Endometrial microvascular endothelial cells (primary cell): ENCODE data around the gene TMEM132D. TPM values are rescaled to one million over a fixed set of nuclear protein-coding genes. Genes with fewer than 3 reads are reported as not detected.

ENCODE experiments used
- in situ Hi-C: cut with HindIII; loops from 2 replicates; pipeline ENCODE4 v1.10.0; 2017; ENCODE audit warnings: low sequenced_read_pairs, low pct_unique_long_range_greater_than_20kb; ENCODE audit errors: inconsistent ontology term
- total RNA-seq: library from RNA; depleted of rRNA; stranded (reverse); fragments of >200 nt; gene quantifications from one replicate; pipeline ENCODE4 v1.2.3, GENCODE V29; 2015; ENCODE audit errors: inconsistent ontology term

Gene TMEM132D
- total RNA-seq, 1 donor from 2014 or later: not detected

DNA sequence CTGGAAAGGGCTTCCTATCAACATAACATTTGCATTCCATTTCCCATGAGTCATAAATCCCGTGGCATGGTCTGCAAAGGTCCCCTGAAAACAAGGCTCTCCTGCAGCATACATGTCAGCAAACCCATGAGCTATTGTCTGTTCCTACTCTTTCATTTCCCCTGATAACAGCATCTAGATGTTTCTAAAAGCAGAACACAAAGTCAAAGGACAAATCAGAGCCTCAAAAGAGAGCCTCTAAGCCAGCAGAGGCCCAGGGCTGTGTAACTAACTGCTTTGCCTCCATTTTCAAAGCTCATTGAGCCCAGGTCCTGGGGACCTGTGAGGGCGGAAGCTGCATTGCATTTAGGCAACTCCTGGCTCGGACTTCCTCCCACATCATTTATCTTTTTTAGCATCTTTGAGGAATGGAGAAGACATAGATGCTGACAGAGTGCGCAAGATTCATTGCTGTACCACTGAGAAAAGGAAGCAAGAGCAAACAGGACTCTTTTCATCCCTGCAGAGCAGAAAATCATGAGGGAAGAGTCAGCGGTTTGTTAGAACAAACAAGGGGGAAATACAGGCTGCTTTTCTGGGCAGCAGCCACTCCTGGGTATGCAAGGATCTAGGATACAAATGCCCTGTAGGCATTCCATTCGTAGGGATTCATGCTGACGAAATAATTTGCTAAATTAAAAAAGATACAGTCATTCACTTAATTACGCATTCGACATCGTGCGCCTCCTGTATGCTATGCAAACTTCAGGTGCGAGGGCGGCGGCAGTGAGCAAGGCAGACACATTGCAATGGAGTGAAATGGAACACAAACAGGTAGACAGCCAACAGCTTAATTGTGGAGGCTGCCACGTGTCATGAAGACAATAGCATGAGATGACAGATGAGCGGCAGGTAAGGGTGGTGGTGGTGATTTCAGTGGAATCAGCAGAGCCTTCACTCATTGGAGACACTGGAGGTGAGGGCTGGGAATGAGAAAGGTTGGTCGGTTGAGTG lies 131.0 kb downstream of the TMEM132D start:
- in situ Hi-C loops: no loop called here

DNA sequence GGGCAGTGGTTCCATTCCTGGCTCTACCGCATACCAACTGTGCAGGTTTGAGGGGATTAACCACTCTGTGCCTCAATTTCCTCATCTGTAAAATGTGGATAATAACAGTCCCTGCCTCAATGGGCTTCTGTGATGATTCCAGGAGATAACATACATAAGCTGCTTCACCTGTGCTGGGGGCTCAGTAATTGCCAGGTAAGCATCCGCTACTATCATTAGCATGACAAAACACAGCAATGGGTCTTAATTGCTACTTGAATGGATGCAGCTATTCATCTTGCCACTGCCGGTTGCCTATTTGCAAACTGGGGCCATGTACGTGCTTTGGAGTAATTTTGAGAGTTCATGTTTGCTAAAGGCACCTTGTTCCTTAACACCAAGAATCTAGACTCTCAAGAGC lies 132.6 kb downstream of the TMEM132D start:
- in situ Hi-C loops: no loop called here

DNA sequence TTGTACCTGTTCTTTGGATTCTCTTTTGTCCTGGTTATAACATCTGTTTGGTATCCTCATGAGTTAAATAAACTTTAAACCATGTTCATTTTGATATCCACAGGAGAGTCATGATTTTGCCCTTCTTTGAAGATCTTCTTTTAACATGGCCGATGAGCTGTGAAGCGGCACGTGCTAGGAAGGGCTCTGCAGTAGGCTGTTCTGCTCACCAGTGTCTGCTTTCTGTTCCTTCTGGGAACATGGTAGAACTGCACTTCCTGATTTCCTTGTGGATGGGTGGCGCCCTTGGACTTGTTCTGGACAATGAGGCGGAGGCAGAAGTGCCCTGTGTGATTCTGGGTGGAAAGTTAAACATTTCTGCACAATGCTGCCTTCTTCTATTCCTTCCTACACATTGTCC lies 138.1 kb downstream of the TMEM132D start:
- in situ Hi-C loops: no loop called here

DNA sequence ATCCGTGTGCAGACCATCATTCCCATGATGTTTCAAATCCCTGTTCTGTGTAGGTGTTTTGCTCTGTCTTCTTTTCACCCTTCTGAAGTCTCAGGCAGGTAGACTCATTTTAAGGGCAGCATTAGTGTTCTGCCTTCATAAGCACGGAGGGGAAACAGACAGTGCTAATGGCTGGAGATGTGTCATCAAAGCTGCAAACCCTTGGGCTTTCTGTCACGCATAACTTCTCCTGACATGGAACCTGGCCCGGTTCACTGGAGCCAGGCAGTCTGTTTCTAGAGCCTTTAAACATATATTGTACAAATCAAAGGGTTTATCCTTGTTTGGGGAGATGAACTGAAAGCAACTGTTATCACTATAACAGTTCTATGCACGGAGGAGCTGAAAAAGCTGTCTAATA lies 141.4 kb downstream of the TMEM132D start:
- in situ Hi-C loops: no loop called here

DNA sequence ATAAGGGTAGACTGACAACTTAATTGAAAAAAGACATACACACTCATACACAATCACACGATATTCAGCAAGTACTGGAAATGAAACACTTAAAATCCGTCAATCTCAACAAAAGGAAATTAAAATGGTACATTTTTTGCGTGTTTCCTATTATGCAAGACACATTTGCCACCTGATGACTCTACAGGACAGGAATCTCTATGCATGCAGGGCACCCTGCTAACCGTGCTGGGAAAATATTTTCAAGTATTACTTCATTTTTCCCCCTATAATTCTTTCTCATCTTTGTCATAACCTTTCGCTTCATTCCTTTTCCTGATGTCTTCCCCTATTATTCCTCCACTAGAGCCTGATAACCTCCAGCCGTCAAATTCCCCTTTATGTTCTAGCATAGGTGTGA lies 150.2 kb downstream of the TMEM132D start:
- in situ Hi-C loops: no loop called here

DNA sequence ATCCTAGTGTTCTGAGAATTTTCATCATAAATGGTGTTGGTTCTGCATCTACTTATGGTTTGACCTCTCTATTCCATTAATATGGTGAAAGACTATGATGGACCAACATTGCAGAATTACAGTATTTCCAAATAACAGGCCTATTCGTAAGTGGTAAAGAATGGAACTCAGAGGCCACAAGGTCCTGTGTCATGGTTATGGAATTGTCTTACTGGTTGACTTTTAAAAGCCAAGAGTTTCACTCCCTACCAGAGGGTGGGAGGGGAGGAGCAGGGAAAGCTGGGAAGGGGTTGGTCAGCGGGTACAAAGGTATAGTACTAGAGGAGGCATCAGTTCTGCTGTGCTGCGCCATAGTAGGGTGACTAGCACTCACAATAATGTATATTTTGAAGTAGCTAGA lies 153.4 kb downstream of the TMEM132D start:
- in situ Hi-C loops: no loop called here

DNA sequence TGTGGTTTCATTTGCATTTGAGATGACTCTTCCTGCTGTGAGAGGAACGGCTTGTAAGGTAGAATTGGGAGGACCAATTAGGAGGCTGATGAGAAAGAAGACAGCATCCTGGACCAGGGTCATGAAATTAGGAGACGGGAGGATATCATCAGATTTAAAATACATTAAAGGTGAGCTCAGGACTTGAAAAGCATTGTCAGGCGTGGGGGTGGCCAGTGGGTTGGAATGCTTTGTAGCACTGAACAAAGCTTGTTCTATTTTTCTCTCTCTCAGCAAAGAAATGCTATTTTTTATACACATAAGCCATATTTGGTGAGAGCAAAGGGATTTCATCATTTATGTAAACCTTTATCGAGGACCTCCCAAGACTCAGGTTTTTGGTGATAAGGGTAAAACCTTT lies 157.5 kb downstream of the TMEM132D start:
- in situ Hi-C loops: no loop called here

DNA sequence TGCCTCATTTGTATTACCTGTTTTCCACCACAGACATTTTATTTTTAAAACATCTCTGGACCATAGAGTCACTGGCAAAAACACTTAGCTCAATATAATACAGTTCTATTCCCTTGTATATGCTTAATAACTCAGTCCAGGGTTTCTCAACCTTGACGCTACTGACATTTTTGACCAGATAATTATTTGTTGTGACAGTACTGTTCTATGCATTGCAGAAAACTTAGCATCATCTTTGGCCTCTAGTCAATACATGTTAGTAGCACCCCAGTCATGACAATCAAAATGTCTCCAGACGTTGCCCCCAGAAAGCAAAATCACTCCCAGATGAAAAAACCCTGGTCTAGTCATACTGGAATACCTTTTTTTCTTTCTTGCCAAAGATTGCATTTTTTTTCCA lies 174.7 kb downstream of the TMEM132D start:
- in situ Hi-C loops: no loop called here

DNA sequence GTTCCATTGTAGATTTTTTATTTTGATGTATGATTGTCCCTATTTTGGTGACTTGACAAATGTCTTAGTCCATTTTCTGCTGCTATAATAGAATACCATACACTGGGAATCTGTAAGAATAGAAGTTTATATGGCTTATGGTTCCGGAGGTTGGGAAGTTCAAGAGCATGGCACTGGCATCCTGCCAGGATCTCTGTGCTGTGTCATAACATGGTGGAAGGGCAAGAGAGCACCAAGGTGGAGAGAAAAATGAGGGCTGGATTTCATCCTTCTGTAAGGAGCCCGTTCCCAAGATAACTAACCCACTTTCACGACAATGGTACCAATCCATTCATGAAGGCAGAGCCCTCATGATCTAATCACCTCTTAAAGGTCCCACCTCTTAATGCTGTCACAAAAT lies 176.7 kb downstream of the TMEM132D start:
- in situ Hi-C loops: no loop called here

DNA sequence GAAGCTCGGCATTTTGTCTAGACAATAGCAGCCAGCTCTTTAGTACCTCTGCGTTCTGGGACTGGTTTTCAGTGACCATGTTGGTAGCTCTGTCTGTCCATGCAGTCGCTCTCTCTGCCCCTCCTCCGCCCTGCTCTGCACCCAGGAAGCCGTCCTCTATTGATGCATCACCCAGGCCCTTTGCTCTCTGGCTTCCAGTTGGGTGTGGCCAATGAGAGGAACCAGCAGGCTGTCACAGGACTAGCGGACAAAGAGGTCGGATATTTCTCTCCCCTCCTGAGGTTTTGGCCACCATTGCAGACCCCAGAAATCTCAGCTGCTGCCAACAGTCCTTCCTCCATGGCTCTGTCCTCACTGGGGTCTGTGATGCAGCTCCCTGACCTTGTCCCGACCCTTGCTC lies 180.6 kb downstream of the TMEM132D start:
- in situ Hi-C loops: no loop called here

DNA sequence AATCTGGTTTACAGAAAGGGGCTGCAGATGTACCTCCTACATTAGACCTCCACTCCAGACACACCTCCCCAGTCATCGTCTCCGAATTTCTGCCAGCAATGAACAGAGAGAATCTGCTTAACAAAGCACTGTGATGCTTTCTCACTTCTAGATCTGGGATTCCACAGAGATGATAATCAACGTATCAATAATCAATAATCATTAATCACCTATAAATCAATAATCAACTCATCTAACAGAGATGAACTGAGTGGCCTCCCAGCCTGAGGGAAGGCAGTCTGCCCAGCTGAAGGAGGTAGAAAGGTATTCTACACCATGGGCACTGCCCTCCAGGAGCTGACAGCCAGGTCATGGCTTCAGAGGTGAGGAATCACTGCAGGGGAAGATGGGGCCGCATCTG lies 183.2 kb downstream of the TMEM132D start:
- in situ Hi-C loops: no loop called here

DNA sequence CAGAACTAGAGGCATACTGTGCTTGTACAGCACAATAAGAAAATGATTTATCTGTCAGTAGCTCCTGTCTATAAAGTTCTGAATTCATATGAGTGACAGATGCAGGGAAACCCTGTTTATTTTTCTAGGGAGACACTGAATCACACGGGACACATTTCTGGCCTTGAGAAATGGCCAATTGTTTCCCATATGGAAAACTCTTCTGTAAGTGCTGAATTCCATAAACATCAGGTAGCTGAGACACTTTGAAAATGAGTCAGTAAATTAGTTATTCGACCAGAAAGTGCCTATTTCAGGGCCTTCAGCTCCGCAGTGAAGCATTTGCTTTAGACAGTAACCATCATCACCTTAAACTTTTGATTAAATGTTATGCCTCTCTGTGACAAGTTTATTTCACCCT lies 184.4 kb downstream of the TMEM132D start:
- in situ Hi-C loops: no loop called here

DNA sequence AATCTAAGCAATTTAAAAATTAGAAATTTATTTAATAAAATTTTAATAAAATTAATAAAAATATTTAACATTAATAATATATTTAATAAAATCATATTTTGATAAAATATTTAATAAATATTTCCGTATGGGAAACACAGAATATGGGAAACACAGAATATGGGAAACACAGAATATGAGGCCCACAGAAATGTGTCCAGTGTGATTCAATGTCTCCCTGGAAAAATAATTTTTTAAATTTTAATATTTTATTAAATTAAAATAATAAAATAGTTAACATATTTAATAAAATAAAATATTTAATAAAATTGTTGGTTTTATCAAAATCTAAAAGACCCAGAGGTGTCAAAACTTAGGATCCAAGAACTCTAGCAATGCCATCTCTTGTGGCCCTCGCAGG lies 186.4 kb downstream of the TMEM132D start:
- in situ Hi-C loops: no loop called here

DNA sequence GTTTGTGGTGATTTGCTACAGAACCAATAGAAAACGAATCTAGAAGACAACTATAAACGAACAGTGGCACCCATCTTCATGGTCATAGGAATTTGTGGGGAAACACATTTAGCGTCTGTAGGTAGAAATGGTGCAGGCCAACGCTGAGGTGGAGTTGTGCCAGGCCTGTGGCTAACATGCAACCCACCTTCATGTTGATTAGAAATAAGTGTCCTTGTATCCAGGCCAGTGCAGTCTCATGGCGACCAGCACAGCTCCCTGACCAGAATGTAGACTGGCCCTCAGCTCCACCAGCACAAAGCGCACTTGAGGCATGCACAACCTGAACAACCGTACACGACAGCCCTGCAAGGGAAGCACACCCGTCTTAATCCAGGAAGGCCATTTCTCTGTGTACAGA lies 187.0 kb downstream of the TMEM132D start:
- in situ Hi-C loops: no loop called here

DNA sequence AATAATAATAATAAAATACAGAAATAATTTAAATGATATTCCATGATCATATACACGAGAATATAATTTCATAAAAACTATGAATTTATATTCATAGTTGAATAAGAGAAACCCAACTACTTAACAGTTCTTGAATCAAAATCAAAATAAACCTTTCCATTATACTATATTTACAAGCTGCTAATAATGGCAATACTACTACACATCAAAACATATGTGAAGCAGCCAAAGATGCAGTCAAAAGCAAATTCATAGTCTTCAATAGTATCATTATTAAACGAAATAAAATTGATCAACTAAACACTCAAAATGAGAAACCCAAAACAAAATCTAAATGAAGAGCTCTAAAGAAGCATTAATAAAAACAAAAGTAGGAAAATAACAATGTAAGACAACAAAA lies 197.1 kb downstream of the TMEM132D start:
- in situ Hi-C loops: no loop called here

DNA sequence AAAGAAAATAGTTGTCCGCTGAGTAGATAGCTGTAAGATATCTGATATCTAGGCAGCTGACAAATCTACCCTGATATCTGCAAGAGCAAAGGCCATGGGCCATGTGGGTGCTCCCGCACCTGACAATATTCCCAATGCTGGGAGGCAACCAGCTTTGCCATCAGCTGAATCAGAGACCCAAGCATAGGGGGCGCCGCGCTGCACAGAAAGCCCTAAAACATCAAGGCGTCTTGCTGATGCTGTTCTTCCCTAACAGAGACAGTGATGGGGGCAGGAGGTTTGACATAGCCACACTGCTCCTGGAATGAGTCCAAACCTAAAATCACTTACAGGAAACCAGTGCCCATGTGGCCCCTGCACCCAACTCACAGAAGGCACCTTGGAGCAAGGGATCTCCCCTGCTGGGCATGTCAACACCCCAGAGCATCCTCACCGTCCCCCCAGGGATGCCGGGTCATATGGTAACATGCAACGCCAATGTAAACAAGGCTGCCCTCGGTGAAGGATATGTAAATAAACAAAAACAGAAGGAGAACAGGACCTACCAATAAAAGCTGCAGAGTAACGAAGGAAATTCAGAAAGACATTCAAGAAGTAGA lies 199.5 kb downstream of the TMEM132D start:
- in situ Hi-C loops: no loop called here

DNA sequence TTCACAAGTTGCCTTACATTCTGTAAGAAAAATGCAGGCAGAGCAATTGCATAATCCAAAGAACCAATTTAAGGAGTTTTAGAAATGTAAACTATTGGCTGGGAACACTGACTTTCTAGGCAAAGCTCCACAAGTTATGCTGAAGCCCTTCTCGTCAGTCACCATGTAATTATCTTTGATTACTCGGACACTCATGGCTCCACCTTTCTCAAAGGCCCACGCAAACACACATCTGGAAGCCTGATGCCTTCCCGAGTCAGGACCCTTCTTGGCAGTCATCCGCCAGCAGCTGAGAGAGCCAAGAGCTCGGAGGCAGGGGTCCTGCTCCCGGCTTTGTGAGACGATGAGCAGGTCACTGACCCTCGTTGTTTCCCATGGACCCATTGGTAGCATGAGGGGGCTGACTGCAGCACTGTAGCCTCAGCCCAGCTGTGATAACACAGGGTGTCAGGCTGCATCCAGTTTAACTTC lies 202.2 kb downstream of the TMEM132D start:
- in situ Hi-C loops: no loop called here

DNA sequence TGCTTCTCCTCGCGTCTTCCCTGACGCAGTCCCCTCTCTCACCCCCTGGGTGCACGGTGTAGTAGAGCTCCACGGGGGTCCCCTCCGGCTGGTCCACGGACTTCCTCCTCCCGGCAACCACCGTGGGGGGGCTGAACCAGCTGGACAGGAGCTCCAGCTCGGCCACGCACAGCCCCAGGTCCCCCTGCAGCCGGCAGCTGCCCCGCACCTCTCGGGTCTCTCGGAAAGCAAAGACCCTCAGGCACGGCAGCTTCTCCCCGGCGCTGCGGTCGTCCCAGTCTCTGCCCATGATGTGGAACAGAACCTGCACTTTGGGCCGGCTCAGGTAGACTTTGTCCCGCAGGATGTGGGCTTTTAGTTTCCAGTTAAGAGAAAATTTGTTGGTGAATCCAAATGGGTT lies 203.8 kb downstream of the TMEM132D start:
- in situ Hi-C loops: no loop called here

DNA sequence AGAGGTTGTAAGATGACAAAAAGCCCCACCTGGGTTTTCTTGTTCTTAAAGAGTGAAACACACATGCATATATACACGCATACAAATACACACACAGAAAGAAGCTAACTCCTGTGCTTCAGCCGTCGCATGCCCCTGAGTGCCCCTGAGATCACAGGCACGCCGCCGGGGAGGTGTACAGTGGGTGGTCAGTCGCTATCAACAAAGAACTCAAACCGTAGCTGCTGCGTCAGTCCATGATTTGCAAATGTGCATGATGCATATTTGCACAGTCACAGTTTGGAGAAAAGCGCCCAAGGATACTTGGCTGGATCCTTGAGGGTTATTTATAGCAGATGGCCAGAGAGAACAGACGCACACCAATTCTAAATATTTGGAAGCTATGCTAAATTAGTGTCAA lies 206.9 kb downstream of the TMEM132D start:
- in situ Hi-C loops: no loop called here

DNA sequence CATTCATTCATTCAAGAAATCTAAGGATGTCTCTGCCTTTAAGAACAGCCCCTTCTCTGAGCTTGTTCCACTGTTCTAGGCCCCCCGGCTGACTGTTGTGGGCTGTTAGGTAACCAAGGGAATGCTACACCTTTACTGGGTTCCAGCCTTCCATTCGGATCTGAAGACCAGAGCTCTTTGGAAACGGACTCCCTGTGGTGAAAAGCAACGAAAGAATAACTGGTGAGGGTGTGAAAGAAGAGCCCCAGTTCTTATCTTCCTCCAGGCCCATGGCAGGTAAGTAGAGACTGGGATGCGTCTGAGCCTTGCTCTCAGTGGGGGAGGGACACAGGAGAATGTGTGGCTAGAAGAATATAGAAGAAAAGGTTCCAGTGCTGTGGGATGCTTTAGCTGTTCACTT lies 207.4 kb downstream of the TMEM132D start:
- in situ Hi-C loops: no loop called here
